T-helper 17 cell (primary cell): Measurements from ENCODE around the gene FCF1. TPM values are rescaled to one million over a fixed set of nuclear protein-coding genes. Genes with fewer than 3 reads are reported as not detected.

Experiments used
- ATAC-seq: fragments of 150-1000 bp; cut with Tn5 transposase; 2 replicates; pipeline ENCODE4 v1.10.0; 2021; ENCODE audit warnings: mild to moderate bottlenecking, moderate library complexity
- DNase-seq, 3 donors: peaks; one replicate each; pipeline versions ENCODE4 v3.0.0 to v3.0.0-alpha.2; 2020 to 2021
- H3K9me3 ChIP-seq: one replicate; pipeline ENCODE4 v1.7.0; 2013; ENCODE audit warnings: low read length, mild to moderate bottlenecking; ENCODE audit not compliant: control insufficient read depth, poor library complexity, severe bottlenecking
- H3K27ac Mint-ChIP-seq: one replicate; pipeline ENCODE4 v1.8.0; 2022; ENCODE audit warnings: mild to moderate bottlenecking, moderate library complexity, mixed read lengths
- H3K27me3 Mint-ChIP-seq: one replicate; pipeline ENCODE4 v1.8.0; 2022; ENCODE audit warnings: mixed read lengths
- H3K36me3 Mint-ChIP-seq: one replicate; pipeline ENCODE4 v1.8.0; 2022; ENCODE audit warnings: low read depth, mixed read lengths
- H3K4me1 Mint-ChIP-seq: one replicate; pipeline ENCODE4 v1.8.0; 2022; ENCODE audit warnings: mild to moderate bottlenecking, mixed read lengths
- H3K4me3 Mint-ChIP-seq: one replicate; pipeline ENCODE4 v1.8.0; 2022; ENCODE audit warnings: mild to moderate bottlenecking, moderate library complexity, mixed read lengths
- total RNA-seq, 4 donors: library from RNA in 2 of 4; stranded (reverse) in 2 of 4; gene quantifications; one replicate each; pipeline ENCODE4 v1.2.3 and lab custom pipeline; 2022 to 2026

Gene FCF1
- total RNA-seq, 2 donors from 2014 or later, result 37.2 to 39.5 TPM

DNA sequence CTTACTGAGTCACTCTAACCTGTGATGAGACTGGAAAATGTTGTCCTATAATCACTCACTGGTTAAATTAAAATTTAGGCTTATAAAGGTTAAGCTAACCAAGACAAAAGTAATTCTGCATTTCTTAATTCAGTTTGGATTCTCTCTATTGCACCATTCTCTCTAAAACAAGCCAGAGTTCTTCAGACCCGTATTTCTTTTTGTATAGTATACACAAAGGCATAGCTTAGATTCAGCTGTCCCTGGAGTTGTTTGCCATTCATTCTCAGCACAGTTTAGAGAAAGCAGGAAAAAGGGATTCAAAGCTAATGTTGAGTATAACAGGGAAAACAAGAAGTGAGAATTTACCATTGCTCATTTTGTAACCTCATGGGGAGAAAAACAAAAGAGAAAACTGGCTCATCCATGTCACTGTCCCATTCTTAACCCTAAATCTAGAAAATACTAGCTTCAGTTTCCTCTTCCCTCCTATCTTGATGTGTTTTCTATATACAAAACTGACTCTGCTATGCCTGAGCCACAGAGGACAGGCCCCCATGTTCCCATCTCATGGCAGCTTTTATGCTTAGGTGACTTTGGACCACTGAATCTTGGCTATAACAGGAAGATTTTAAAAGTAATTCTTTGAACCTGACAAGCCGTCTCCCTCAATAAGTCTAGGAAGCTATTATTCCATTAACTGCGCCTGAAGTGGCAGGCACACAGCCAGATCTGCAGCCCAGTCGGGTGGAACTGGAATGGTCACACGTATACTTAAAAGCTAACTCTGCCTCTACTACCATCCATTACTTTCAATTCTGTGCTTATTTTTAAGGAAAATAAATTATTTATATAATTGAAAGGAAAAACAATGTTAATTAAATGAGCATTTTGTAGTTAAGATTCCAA is 7.1 kb upstream of the FCF1 start:
- no peaks in the 10 kb centered on the region for H3K27me3 Mint-ChIP-seq
- no peak overlapping the region for H3K27ac Mint-ChIP-seq
- H3K36me3 Mint-ChIP-seq, result peaks cover 3% of the 10 kb centered on the region
- H3K4me1 Mint-ChIP-seq, result peaks cover 29% of the 10 kb centered on the region
- no peak for ATAC-seq
- no peak for DNase-seq
- H3K9me3 ChIP-seq, result no peaks in the 10 kb centered on the region
- H3K4me3 Mint-ChIP-seq, result no peak overlapping the region

DNA sequence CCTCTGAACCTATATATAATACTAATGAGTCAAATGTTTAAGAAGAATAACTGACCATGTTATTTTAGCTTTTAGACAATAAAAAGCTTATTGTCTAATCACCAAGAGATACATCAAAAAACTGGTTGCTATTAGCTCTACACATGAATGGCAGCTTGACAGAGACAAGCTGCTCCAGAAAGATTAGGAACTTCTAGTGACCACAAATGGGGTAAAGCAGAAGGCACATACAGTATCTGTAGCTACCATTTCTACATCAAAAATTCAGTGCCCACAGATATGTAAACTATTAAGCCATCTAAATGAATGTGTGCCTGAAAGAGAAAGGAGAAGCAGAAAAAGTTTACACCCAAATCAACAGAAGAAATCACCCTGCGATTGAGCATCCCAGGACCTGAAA is 2.5 kb upstream of the FCF1 start:
- DNase-seq (no peak), ATAC-seq (no peak)
- Mint-ChIP-seq H3K27me3 (no peaks in the 10 kb centered on the region), H3K36me3 (peaks cover 5% of the 10 kb centered on the region), H3K27ac (peak overlapping the region; percentile 75), H3K4me3 (peak overlapping the region; percentile 62), H3K4me1 (peaks cover 37% of the 10 kb centered on the region)
- no peaks in the 10 kb centered on the region for H3K9me3 ChIP-seq

DNA sequence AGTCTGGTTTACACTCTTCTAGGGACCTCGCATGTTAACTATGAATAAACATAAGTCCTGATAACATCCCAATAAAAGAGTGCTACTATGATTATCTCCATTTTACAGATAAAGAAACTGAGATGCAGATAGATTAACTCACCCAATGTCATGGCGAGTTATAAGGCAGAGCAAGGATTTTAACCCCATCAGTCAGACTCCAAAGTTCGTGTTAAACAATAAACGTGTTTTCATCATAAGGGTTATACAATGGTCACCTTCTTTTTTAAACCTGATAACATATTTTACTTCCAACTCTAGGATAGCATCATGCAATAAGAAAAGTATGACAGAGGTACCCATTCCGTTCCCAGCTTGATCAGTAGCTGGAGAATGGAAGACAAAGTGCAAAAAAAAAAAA is 1.3 kb upstream of the FCF1 start:
- H3K36me3 Mint-ChIP-seq, result peaks cover 7% of the 10 kb centered on the region
- H3K27ac Mint-ChIP-seq, result peak overlapping the region; percentile 100
- no peaks in the 10 kb centered on the region for H3K9me3 ChIP-seq
- no peaks in the 10 kb centered on the region for H3K27me3 Mint-ChIP-seq
- ATAC-seq (no peak), DNase-seq (no peak)
- peak overlapping the region; percentile 71 for H3K4me3 Mint-ChIP-seq
- peaks cover 32% of the 10 kb centered on the region for H3K4me1 Mint-ChIP-seq

GRCh38 chr14:74713395-74713735 is 421 bp downstream of the FCF1 start:
- peak; percentile 11 for ATAC-seq
- peaks cover 35% of the 10 kb centered on the region for H3K4me1 Mint-ChIP-seq

DNA sequence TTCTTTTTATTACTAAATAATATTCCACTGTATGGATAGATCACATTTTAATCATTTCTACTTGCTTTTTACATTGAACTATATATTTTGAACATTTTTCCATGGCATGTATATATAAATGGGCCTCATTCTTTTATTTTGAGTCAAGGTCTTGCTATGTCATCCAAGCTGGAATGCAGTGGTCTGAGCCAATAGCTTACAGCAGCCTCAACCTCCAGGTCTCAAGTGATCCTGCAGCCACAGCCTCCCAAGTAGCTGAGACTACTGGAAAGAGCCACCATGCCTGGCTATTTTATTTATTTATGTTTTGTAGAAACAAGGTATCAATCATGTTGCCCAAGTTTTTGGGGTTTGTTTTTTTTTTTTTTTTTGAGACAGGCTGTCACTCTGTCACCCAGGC is 7.6 kb downstream of the FCF1 start:
- DNase-seq (no peak), ATAC-seq (no peak)
- Mint-ChIP-seq H3K4me1 (peaks cover 5% of the 10 kb centered on the region), H3K27me3 (no peaks in the 10 kb centered on the region), H3K27ac (no peak overlapping the region), H3K36me3 (peaks cover 4% of the 10 kb centered on the region), H3K4me3 (no peak overlapping the region)
- H3K9me3 ChIP-seq, result no peaks in the 10 kb centered on the region

More at GRCh38 chr14:74713395-74713735, 421 bp downstream of the FCF1 start:
- H3K9me3 ChIP-seq, result no peaks in the 10 kb centered on the region
- Mint-ChIP-seq H3K27me3 (no peaks in the 10 kb centered on the region), H3K27ac (peak overlapping the region; percentile 100), H3K4me3 (peak overlapping the region; percentile 100), H3K36me3 (peaks cover 7% of the 10 kb centered on the region)
- DNase-seq, result no peak

GRCh38 chr14:74723134-74723533 is 10.2 kb downstream of the FCF1 start:
- H3K27me3 Mint-ChIP-seq, result no peaks in the 10 kb centered on the region
- ATAC-seq (no peak), DNase-seq (no peak)
- no peak overlapping the region for H3K4me3 Mint-ChIP-seq
- no peaks in the 10 kb centered on the region for H3K9me3 ChIP-seq
- H3K27ac Mint-ChIP-seq, result no peak overlapping the region
- peaks cover 2% of the 10 kb centered on the region for H3K4me1 Mint-ChIP-seq
- peaks cover 2% of the 10 kb centered on the region for H3K36me3 Mint-ChIP-seq

GRCh38 chr14:74732387-74732786 is 19.4 kb downstream of the FCF1 start:
- ATAC-seq (no peak), DNase-seq (no peak)
- peaks cover 2% of the 10 kb centered on the region for H3K4me1 Mint-ChIP-seq
- H3K27me3 Mint-ChIP-seq, result no peaks in the 10 kb centered on the region
- H3K4me3 Mint-ChIP-seq, result no peak overlapping the region
- no peaks in the 10 kb centered on the region for H3K9me3 ChIP-seq
- H3K27ac Mint-ChIP-seq, result no peak overlapping the region
- peaks cover 2% of the 10 kb centered on the region for H3K36me3 Mint-ChIP-seq

DNA sequence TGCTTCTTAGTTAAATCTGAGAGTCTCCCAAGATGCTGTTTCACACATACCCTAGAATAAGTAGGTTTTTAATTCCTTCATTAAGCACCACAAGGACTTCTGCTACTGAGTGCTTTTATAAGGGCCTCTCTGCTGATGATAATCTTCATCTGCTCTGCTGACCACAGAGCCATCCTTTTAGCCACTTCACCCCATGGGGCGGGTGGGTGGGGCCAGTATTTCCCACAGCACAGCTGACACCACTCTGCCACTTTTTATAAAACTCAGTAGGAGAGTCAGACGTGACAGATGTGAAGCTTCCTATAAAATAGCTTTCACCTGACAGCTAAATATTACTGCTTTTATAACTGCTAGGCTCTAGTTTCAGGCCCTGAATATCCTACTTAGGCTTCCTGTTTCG is 20.3 kb downstream of the FCF1 start:
- Mint-ChIP-seq H3K27me3 (no peaks in the 10 kb centered on the region), H3K36me3 (peaks cover 2% of the 10 kb centered on the region), H3K27ac (no peak overlapping the region), H3K4me1 (peaks cover 2% of the 10 kb centered on the region), H3K4me3 (no peak overlapping the region)
- H3K9me3 ChIP-seq, result no peaks in the 10 kb centered on the region
- ATAC-seq (no peak), DNase-seq (no peak)

DNA sequence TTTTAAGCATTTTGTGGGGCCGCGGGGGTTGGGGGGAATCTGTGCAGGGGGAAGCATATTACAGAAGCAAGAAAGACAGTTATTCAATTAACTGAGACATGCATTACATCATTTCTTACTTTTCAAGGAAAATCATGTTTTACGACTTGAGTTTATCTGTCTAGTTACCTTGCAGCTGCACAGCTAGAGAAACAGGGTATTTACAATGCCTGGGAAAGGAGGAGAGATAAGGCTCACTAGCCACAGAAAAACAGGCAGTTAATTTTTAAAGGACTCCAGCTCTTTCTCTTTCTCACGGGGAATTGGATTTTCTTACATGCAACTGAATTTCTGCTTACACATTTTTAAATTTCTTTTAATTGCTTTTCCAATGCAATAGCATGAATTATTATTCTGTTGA is 22.2 kb downstream of the FCF1 start:
- ATAC-seq (no peak), DNase-seq (no peak)
- H3K4me3 Mint-ChIP-seq, result no peak overlapping the region
- H3K27me3 Mint-ChIP-seq, result no peaks in the 10 kb centered on the region
- H3K9me3 ChIP-seq, result no peaks in the 10 kb centered on the region
- H3K4me1 Mint-ChIP-seq, result no peaks in the 10 kb centered on the region
- H3K27ac Mint-ChIP-seq, result no peak overlapping the region
- peaks cover 4% of the 10 kb centered on the region for H3K36me3 Mint-ChIP-seq

- no peaks in the 10 kb centered on the region for H3K9me3 ChIP-seq
- no peak for DNase-seq
- H3K4me1 Mint-ChIP-seq, result no peaks in the 10 kb centered on the region
- peaks cover 2% of the 10 kb centered on the region for H3K36me3 Mint-ChIP-seq
- H3K4me3 Mint-ChIP-seq, result no peak overlapping the region
- H3K27me3 Mint-ChIP-seq, result no peaks in the 10 kb centered on the region
- ATAC-seq, result no peak
- no peak overlapping the region for H3K27ac Mint-ChIP-seq
Observed at GRCh38 chr14:74737753-74738325, 24.9 kb downstream of the FCF1 start.

- no peak for ATAC-seq
- no peaks in the 10 kb centered on the region for H3K9me3 ChIP-seq
- DNase-seq, result no peak
- H3K4me3 Mint-ChIP-seq, result no peak overlapping the region
- H3K27ac Mint-ChIP-seq, result no peak overlapping the region
- no peaks in the 10 kb centered on the region for H3K27me3 Mint-ChIP-seq
- H3K4me1 Mint-ChIP-seq, result no peaks in the 10 kb centered on the region
- peaks cover 2% of the 10 kb centered on the region for H3K36me3 Mint-ChIP-seq
Observed at GRCh38 chr14:74739293-74740030, 26.5 kb downstream of the FCF1 start.

DNA sequence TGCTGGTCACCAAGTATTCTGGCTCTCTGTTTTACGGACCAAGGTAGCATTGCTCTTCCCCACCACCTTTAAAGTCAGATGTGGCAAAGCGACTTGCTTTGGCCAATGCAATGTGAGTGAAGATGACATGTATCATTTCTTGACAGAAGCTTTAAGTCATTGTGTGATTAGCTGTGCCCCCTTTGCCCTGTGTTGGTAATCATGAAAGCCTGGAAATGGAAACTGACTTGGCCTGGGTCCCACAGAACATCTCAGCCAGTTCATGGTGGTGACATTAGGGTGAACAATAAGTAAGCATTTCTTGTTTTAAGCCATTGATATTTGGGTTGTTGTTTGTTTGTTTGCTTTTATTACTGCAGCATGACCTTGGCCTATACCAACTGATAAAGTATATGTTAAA is 34.3 kb downstream of the FCF1 start:
- Mint-ChIP-seq H3K4me3 (no peak overlapping the region), H3K27me3 (no peaks in the 10 kb centered on the region), H3K27ac (no peak overlapping the region), H3K36me3 (no peaks in the 10 kb centered on the region), H3K4me1 (no peaks in the 10 kb centered on the region)
- no peak for DNase-seq
- ATAC-seq, result no peak
- no peaks in the 10 kb centered on the region for H3K9me3 ChIP-seq

DNA sequence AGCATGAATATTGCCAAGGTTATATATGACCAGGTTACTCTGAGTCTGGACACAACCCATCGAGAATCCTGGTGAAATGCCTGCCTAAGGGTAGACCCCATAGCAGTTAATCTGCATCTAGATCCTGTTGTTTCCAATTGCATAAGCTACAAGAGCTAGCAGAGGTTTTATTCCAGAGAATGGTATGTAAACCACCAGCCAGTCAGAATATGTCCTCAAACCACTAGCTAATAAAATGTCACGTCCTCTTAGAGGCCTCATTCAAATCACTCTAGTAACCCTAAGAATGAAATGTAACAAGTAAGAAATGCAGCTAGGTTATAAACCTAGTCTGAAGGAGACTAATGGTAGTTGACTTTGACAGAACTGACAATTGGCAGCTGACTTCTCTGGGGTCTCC is 41.2 kb downstream of the FCF1 start:
- Mint-ChIP-seq H3K4me1 (no peaks in the 10 kb centered on the region), H3K27ac (no peak overlapping the region), H3K27me3 (no peaks in the 10 kb centered on the region), H3K36me3 (peaks cover 5% of the 10 kb centered on the region), H3K4me3 (no peak overlapping the region)
- peaks cover 4% of the 10 kb centered on the region for H3K9me3 ChIP-seq
- ATAC-seq, result no peak
- no peak for DNase-seq
